ENCODE data around the gene ATRNL1. TPM values are rescaled to one million over a fixed set of nuclear protein-coding genes. Genes with fewer than 3 reads are reported as not detected.

ATRNL1 gene
- total RNA-seq, 2 donors from 2014 or later = 0.63 to 1.5 TPM

DNA sequence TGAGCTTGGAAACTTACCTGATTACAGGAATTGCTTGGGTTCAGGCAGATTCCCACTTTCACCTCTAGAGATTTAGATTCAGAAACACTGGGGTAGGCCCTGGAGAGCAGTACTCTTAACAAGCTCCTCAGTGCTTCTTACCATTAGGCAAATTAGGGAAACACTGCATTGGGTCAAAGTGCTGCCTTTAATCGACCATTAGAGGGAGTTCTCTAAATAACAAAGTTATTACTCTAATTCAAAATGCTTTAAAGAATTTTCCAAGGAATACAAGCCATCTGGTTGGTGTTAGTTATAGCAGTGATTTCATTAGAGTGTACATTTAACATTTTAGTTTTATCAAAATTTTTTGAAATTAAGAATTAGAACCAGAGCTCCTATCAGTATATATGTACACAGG is 855.3 kb downstream of the ATRNL1 start:
- ATAC-seq (replicated peaks) = no peak
- H3K27me3 Mint-ChIP-seq = no peaks in the 10 kb centered on the region

GRCh38 chr10:115949282-115949844 is 856.2 kb downstream of the ATRNL1 start:
- Mint-ChIP-seq H3K9me3 (peaks cover 4% of the 10 kb centered on the region), H3K27ac (no peak overlapping the region), H3K4me1 (no peaks in the 10 kb centered on the region), H3K4me3 (no peak overlapping the region), H3K27me3 (no peaks in the 10 kb centered on the region), H3K36me3 (ENCODE audit: low read depth) (no peaks in the 10 kb centered on the region)
- ATAC-seq (replicated peaks) = no peak

More for the DNA sequence above, 855.3 kb downstream of the ATRNL1 start:
- H3K9me3 Mint-ChIP-seq = peaks cover 4% of the 10 kb centered on the region
- H3K27ac Mint-ChIP-seq = no peak overlapping the region
- H3K4me1 Mint-ChIP-seq = no peaks in the 10 kb centered on the region
- H3K4me3 Mint-ChIP-seq = no peak overlapping the region
- no peaks in the 10 kb centered on the region for H3K36me3 Mint-ChIP-seq (ENCODE audit: low read depth)

- Mint-ChIP-seq H3K27me3 (no peaks in the 10 kb centered on the region), H3K27ac (no peak overlapping the region), H3K4me3 (no peak overlapping the region), H3K9me3 (peaks cover 2% of the 10 kb centered on the region), H3K4me1 (no peaks in the 10 kb centered on the region), H3K36me3 (ENCODE audit: low read depth) (no peaks in the 10 kb centered on the region)
- no peak for ATAC-seq (replicated peaks)
These were observed 857.2 kb downstream of the ATRNL1 start for GRCh38 chr10:115950320-115950719.

DNA sequence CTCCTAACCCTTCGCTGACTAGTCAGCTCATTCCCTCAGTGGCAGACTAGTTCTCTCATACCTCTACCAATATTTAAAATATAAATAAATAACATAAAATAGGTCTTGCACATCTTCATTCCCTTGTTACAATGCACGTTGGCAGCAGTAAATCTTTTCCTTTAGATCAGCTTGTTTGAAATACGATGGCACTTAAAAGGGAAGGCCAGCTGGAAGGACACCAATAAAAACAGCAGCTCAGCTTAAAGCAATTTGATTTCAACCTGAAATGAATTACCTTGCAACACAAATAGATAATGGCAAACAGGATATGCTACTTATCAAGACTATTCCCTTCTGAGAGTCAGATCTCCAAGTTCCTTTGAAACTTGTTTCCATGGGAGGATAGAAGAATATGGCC is 858.1 kb downstream of the ATRNL1 start:
- no peaks in the 10 kb centered on the region for H3K36me3 Mint-ChIP-seq (ENCODE audit: low read depth)
- H3K9me3 Mint-ChIP-seq = peaks cover 6% of the 10 kb centered on the region
- ATAC-seq (replicated peaks) = no peak
- no peaks in the 10 kb centered on the region for H3K4me1 Mint-ChIP-seq
- H3K4me3 Mint-ChIP-seq = no peak overlapping the region
- no peaks in the 10 kb centered on the region for H3K27me3 Mint-ChIP-seq
- no peak overlapping the region for H3K27ac Mint-ChIP-seq

GRCh38 chr10:115953281-115953680 is 860.1 kb downstream of the ATRNL1 start:
- no peaks in the 10 kb centered on the region for H3K27me3 Mint-ChIP-seq
- H3K36me3 Mint-ChIP-seq (ENCODE audit: low read depth) = no peaks in the 10 kb centered on the region
- no peaks in the 10 kb centered on the region for H3K4me1 Mint-ChIP-seq
- ATAC-seq (replicated peaks) = no peak
- no peak overlapping the region for H3K4me3 Mint-ChIP-seq
- H3K27ac Mint-ChIP-seq = no peak overlapping the region
- peaks cover 8% of the 10 kb centered on the region for H3K9me3 Mint-ChIP-seq

DNA sequence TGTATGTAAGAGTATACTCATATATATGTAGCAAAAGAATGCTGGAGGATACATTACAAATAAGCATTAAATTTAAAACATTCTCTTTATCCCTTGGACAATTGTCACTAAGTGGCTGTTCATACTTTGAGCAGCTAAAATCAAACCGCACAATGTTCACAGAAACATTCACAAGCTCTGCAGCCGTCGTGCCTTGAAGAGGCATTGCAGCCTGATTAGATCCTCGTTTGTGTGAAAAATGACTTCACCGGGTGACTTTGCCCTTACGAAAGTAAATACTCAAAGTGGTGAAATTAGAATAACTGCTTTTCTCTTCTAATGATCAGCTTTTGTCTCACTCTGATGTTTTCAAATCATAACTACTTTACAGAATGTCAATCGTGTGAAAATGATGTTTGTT is 860.8 kb downstream of the ATRNL1 start:
- Mint-ChIP-seq H3K27ac (no peak overlapping the region), H3K4me3 (no peak overlapping the region), H3K4me1 (no peaks in the 10 kb centered on the region), H3K27me3 (no peaks in the 10 kb centered on the region), H3K36me3 (ENCODE audit: low read depth) (no peaks in the 10 kb centered on the region), H3K9me3 (peaks cover 11% of the 10 kb centered on the region)
- ATAC-seq (replicated peaks) = no peak

DNA sequence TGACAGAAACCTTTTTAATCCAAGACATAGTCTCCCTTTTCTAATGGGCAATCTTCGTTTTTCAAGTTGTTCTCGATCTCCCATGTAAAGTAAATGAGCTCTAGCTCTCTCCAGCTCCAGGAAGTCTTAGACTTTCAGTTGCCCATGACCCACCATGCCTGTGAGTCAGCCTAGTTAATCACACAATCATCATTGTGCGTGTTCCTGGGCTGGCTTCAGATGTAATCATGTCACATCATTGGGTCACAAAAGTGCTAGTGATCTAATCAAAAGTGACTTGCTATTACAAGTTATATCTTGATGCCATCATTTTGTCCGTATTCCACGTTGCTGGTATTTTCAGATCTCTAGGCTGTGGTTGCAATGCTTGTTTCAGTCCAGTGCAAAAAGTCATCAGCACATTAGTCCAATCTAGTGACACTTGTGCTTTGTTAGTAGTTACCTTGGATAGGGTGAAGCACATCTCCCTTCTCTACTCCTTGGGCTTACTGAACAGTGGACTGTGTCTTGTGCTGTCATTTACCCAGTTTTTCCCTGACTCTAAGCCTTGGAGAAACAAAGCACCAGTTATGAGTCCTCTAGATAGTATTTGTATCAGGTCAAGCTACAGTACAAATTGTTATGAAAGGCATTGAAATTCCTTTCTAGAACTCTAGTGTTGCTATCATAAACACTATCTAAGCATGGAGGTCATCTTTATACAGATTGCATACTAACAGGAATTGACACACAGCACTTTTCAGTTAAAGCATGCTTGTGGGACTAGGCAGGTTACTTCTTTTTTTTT is 863.3 kb downstream of the ATRNL1 start:
- Mint-ChIP-seq H3K4me1 (no peaks in the 10 kb centered on the region), H3K36me3 (ENCODE audit: low read depth) (no peaks in the 10 kb centered on the region), H3K4me3 (no peak overlapping the region), H3K27ac (no peak overlapping the region), H3K27me3 (no peaks in the 10 kb centered on the region), H3K9me3 (peaks cover 14% of the 10 kb centered on the region)
- no peak for ATAC-seq (replicated peaks)

- Mint-ChIP-seq H3K4me3 (no peak overlapping the region), H3K27ac (no peak overlapping the region), H3K9me3 (peaks cover 14% of the 10 kb centered on the region), H3K27me3 (no peaks in the 10 kb centered on the region), H3K4me1 (no peaks in the 10 kb centered on the region), H3K36me3 (ENCODE audit: low read depth) (no peaks in the 10 kb centered on the region)
- ATAC-seq (replicated peaks) = no peak
These were observed 863.8 kb downstream of the ATRNL1 start for GRCh38 chr10:115957012-115957399.

DNA sequence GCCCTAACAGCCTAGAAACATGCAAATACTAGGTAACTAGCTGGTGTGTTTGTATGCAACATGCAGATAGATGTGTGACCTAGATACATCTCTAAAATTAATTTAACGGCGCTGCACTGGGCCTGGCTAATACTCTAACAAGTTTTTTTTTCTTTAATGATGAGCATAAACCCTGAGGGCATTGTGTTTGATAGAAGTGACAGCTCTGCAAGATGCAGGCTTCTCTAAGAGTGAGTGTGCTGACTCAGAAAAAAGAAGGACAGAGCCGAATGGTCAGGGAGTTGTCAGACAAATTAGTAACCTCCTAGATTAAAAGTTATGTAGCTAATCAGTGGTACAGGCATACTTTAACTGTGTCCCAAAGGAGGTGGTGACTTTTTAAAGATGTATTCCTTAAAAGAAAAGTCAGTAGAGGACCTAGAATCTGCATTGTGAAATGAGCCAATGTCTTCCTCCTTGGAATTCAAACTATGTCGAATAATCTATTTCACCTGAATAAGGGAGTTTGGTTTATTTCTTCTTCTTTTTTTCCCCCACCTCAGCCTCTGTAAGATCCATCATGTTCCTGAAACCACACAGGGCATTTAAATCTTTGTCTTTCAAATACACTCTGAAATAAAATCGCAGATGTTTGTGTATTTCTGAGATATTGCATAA is 864.7 kb downstream of the ATRNL1 start:
- Mint-ChIP-seq H3K9me3 (peaks cover 19% of the 10 kb centered on the region), H3K27me3 (no peaks in the 10 kb centered on the region), H3K4me3 (no peak overlapping the region), H3K36me3 (ENCODE audit: low read depth) (no peaks in the 10 kb centered on the region), H3K27ac (no peak overlapping the region), H3K4me1 (no peaks in the 10 kb centered on the region)
- no peak for ATAC-seq (replicated peaks)

- no peak for ATAC-seq (replicated peaks)
- no peak overlapping the region for H3K27ac Mint-ChIP-seq
- no peaks in the 10 kb centered on the region for H3K36me3 Mint-ChIP-seq (ENCODE audit: low read depth)
- H3K4me1 Mint-ChIP-seq = no peaks in the 10 kb centered on the region
- H3K4me3 Mint-ChIP-seq = no peak overlapping the region
- H3K9me3 Mint-ChIP-seq = peaks cover 11% of the 10 kb centered on the region
- no peaks in the 10 kb centered on the region for H3K27me3 Mint-ChIP-seq
These were observed 870.7 kb downstream of the ATRNL1 start for GRCh38 chr10:115963848-115964247.

DNA sequence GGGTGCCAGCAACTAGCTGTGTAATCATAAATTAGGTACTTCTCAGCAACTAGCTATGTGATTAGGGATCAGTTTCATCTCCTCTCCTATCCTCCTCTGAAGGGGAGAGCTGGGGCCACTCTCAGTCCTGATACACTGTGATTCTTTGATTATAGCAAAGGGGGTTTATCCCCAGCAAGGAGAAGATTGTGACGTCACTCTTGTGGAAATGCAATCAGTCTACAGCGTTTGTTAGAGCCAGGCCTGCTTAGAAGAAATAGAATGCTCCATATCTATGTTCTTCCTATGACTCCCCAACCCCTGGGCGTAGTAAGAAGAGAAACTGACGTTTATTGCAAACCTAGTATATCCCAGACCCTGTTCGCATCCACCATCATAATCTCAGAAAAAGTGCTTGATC is 871.7 kb downstream of the ATRNL1 start:
- no peaks in the 10 kb centered on the region for H3K27me3 Mint-ChIP-seq
- no peaks in the 10 kb centered on the region for H3K36me3 Mint-ChIP-seq (ENCODE audit: low read depth)

DNA sequence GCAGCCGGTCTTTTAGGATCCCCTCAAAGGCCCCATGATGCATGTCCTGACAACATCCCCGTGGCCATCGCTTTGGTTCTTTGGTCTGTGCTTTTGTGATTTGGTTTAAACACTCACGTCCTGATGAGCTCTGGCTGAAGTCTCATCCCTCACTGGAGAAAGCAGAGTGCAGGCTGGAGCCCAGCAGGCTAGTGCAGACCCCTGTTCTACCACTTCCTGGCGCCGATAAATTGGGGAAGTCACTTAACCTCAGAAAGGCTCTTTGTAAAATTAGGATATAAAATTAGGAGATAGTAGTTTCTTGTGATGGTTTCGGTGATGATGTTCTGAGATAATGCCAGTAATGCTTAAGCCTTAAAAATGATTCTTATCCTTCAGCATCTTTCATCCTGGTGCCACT is 872.2 kb downstream of the ATRNL1 start:
- Mint-ChIP-seq H3K4me3 (no peak overlapping the region), H3K27ac (no peak overlapping the region), H3K9me3 (peaks cover 8% of the 10 kb centered on the region), H3K27me3 (no peaks in the 10 kb centered on the region), H3K4me1 (no peaks in the 10 kb centered on the region), H3K36me3 (ENCODE audit: low read depth) (no peaks in the 10 kb centered on the region)
- no peak for ATAC-seq (replicated peaks)

More for the DNA sequence above, 871.7 kb downstream of the ATRNL1 start:
- Mint-ChIP-seq H3K9me3 (peaks cover 8% of the 10 kb centered on the region), H3K4me3 (no peak overlapping the region), H3K27ac (no peak overlapping the region), H3K4me1 (no peaks in the 10 kb centered on the region)
- ATAC-seq (replicated peaks) = no peak

DNA sequence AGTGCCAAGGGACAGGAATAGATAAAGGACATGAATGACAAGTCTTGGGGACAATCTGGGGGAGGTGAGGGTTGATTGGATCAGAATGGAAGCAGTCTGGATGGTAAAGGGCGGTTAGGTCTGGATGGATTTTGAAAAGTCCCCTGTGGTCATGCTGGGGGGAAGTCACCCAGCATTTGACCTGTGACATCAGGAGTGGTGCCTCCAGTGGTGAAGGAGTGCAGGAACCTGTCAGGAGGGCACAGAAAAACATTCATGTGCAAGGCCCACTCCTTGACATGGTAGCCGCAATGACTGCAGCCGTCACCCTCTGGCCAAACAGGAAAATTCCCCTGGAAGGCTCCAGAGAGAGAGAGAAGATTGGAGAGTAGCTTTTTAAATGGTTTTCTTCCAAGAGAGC is 875.1 kb downstream of the ATRNL1 start:
- Mint-ChIP-seq H3K27me3 (no peaks in the 10 kb centered on the region), H3K4me3 (no peak overlapping the region), H3K27ac (no peak overlapping the region), H3K4me1 (no peaks in the 10 kb centered on the region), H3K36me3 (ENCODE audit: low read depth) (no peaks in the 10 kb centered on the region), H3K9me3 (peaks cover 4% of the 10 kb centered on the region)
- no peak for ATAC-seq (replicated peaks)

- no peaks in the 10 kb centered on the region for H3K4me1 Mint-ChIP-seq
- no peak overlapping the region for H3K27ac Mint-ChIP-seq
- H3K27me3 Mint-ChIP-seq = no peaks in the 10 kb centered on the region
- no peaks in the 10 kb centered on the region for H3K36me3 Mint-ChIP-seq (ENCODE audit: low read depth)
- no peaks in the 10 kb centered on the region for H3K9me3 Mint-ChIP-seq
- H3K4me3 Mint-ChIP-seq = no peak overlapping the region
- no peak for ATAC-seq (replicated peaks)
These were observed 876.4 kb downstream of the ATRNL1 start for GRCh38 chr10:115969591-115969990.

GRCh38 chr10:115971921-115972320 is 878.8 kb downstream of the ATRNL1 start:
- H3K9me3 Mint-ChIP-seq = no peaks in the 10 kb centered on the region
- H3K36me3 Mint-ChIP-seq (ENCODE audit: low read depth) = no peaks in the 10 kb centered on the region
- no peak overlapping the region for H3K4me3 Mint-ChIP-seq
- no peaks in the 10 kb centered on the region for H3K4me1 Mint-ChIP-seq
- H3K27ac Mint-ChIP-seq = no peak overlapping the region
- H3K27me3 Mint-ChIP-seq = no peaks in the 10 kb centered on the region
- ATAC-seq (replicated peaks) = no peak

Data from activated T-helper 17 cell treated with anti-CD3 and anti-CD28 coated beads, Interleukin-2, amount 50 U/mL, for 72 hours (primary cell).